K562 (cell line): ENCODE results near the gene CELF4. TPM values are rescaled to one million over a fixed set of nuclear protein-coding genes. Genes with fewer than 3 reads are reported as not detected.

ENCODE experiments used
- ELF1 ChIP-seq: fragments of 200-800 bp; sonication (Bioruptor generic); IDR thresholded peaks from 2 replicates; pipeline ENCODE4 v1.6.1; 2016; ENCODE audit warnings: missing genetic modification characterization, missing compliant biosample characterization
- GABPB1 ChIP-seq: sonication (generic); formaldehyde crosslinking; IDR thresholded peaks from 2 replicates; pipeline ENCODE4 v1.8.0; 2022; ENCODE audit warnings: mild to moderate bottlenecking, missing genetic modification reagents
- JUN ChIP-seq, 2 experiments: sonication (generic) in 1 of 2; formaldehyde crosslinking in 1 of 2; IDR thresholded peaks; 2 replicates each; pipeline versions ENCODE4 v1.6.1 to v1.8.0; 2012 to 2022; ENCODE audit warnings: borderline replicate concordance in 2 of 2, mild to moderate bottlenecking in 2 of 2, improper control_type of control experiment in 1 of 2, low read depth in 1 of 2, low read length in 1 of 2, missing genetic modification reagents in 1 of 2
- SMAD1 ChIP-seq: fragments of 150-350 bp; IDR thresholded peaks from 2 replicates; pipeline ENCODE4 v1.6.1; 2014; ENCODE audit warnings: low read length, low read depth; ENCODE audit not compliant: partially characterized antibody
- ZEB2 ChIP-seq: fragments of 450-650 bp; IDR thresholded peaks from 2 replicates; pipeline ENCODE4 v1.6.1; 2016
- ZFP30 ChIP-seq: fragments of 250-450 bp; sonication (Bioruptor Pico); IDR thresholded peaks from 2 replicates; pipeline ENCODE4 v1.8.0; 2022; ENCODE audit warnings: moderate library complexity, mild to moderate bottlenecking, inconsistent platforms, borderline replicate concordance
- ZNF197 ChIP-seq: fragments of 200-800 bp; sonication (Bioruptor generic); IDR thresholded peaks from 2 replicates; pipeline ENCODE4 v1.6.1; 2016; ENCODE audit warnings: low read depth, missing genetic modification characterization, missing compliant biosample characterization
- ZNF224 ChIP-seq: sonication (generic); formaldehyde crosslinking; IDR thresholded peaks from 2 replicates; pipeline ENCODE4 v1.8.0; 2022; ENCODE audit warnings: mild to moderate bottlenecking, missing genetic modification reagents
- polyA plus RNA-seq, 8 experiments: library from polyadenylated mRNA; depleted of rRNA in 4 of 8; stranded (reverse) in 5 of 8; unstranded in 3 of 8; fragments of >200 nt; fragmentation: Nextera tagmentation in 2 of 8; fragmentation: Illumina TruSeq in 1 of 8; extraction: Ambion mirVana in 2 of 8; extraction: Trizol in 1 of 8; gene quantifications; 2 replicates each; pipeline versions ENCODE4 v1.2.1 to v1.2.3, GENCODE V29; 2011 to 2014; ENCODE audit warnings: inconsistent platforms in 1 of 8, missing spikeins in 1 of 8
- total RNA-seq, 7 experiments: library from RNA; depleted of rRNA in 6 of 7; stranded (reverse); fragments of >200 nt in 6 of 7; fragmentation: Illumina TruSeq in 2 of 7; extraction: Trizol in 2 of 7; gene quantifications; 2 replicates each; pipeline versions ENCODE4 v1.2.1 to v1.2.3, GENCODE V29; 2011 to 2021; ENCODE audit warnings: low replicate concordance in 1 of 7
- TF ChIP-seq, protein P1 (sequence below): fragments of 250-450 bp; sonication (Bioruptor Pico); IDR thresholded peaks from 2 replicates; pipeline ENCODE4 v1.4.0; 2020; ENCODE audit warnings: mild to moderate bottlenecking, moderate library complexity, borderline replicate concordance
- TF ChIP-seq, protein P2 (sequence below): fragments of 250-450 bp; sonication (Bioruptor Pico); IDR thresholded peaks from 2 replicates; pipeline ENCODE4 v1.8.0; 2021; ENCODE audit warnings: moderate library complexity, mild to moderate bottlenecking, inconsistent platforms
- TF ChIP-seq, protein P3 (sequence below): fragments of 450-650 bp; IDR thresholded peaks from 2 replicates; pipeline ENCODE4 v1.6.1; 2017; ENCODE audit warnings: antibody characterized with exemption, mild to moderate bottlenecking
- TF ChIP-seq, protein P4 (sequence below), 2 experiments: fragments of 250-450 bp in 1 of 2; fragments of 450-650 bp in 1 of 2; sonication (Bioruptor Pico) in 1 of 2; IDR thresholded peaks; 2 replicates each; pipeline versions ENCODE4 v1.6.1 to v1.8.0; 2016 to 2021; ENCODE audit warnings: mild to moderate bottlenecking in 2 of 2, moderate library complexity in 2 of 2, missing compliant biosample characterization in 1 of 2, missing genetic modification characterization in 1 of 2

The CELF4 gene
- total and polyA plus RNA-seq, 9 of the 15 experiments (the other 6 are each of a cell fraction or from before 2014, with no cell fraction given) = 0.04 to 0.24 (median 0.07) TPM; not detected in 3

DNA sequence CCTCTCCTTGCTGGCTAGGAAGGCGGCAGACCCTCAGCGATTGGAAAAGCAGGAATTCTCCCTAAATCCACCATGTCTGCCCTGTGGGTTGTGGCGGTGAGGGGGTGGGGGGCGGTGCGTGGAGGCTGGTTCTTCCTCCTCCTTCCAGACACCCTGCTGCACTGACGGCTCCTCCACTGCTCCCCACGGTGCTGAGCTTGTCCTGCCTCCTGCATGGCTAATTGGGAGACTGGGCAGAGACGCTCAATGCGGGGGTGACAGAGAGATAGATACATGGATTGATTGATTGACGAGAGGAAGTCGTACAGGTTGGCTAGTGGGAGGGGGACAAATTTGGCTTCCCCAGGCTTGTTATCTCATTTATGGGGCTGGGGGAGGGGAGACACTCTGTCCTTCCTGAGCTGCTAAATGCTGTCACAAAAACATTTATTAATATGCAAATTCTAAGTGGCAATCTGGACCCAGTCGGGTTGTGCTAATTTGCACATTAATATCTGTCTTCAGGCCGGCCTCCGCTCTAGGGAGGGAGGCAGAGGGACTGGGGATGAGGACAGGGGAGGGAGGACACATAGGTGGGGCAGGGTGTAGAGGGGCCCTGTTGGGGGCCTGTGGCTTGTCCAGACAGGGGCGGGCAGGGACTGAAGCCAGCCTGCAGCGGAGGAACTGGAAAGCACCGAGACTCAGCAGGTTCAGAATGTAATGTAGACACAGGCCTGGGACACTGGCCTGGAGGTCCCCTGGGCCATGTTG is 181.6 kb downstream of the CELF4 start (continued):
- TF ChIP-seq, protein P1, sequence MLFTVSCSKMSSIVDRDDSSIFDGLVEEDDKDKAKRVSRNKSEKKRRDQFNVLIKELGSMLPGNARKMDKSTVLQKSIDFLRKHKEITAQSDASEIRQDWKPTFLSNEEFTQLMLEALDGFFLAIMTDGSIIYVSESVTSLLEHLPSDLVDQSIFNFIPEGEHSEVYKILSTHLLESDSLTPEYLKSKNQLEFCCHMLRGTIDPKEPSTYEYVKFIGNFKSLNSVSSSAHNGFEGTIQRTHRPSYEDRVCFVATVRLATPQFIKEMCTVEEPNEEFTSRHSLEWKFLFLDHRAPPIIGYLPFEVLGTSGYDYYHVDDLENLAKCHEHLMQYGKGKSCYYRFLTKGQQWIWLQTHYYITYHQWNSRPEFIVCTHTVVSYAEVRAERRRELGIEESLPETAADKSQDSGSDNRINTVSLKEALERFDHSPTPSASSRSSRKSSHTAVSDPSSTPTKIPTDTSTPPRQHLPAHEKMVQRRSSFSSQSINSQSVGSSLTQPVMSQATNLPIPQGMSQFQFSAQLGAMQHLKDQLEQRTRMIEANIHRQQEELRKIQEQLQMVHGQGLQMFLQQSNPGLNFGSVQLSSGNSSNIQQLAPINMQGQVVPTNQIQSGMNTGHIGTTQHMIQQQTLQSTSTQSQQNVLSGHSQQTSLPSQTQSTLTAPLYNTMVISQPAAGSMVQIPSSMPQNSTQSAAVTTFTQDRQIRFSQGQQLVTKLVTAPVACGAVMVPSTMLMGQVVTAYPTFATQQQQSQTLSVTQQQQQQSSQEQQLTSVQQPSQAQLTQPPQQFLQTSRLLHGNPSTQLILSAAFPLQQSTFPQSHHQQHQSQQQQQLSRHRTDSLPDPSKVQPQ (CRISPR knock-in tag) = no peak
- TF ChIP-seq, protein P2, sequence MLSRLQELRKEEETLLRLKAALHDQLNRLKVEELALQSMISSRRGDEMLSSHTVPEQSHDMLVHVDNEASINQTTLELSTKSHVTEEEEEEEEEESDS (CRISPR knock-in tag) = no peak
- no peak for TF ChIP-seq ZNF197 (CRISPR knock-in tag)
- no peak for TF ChIP-seq SMAD1
- TF ChIP-seq, protein P3, sequence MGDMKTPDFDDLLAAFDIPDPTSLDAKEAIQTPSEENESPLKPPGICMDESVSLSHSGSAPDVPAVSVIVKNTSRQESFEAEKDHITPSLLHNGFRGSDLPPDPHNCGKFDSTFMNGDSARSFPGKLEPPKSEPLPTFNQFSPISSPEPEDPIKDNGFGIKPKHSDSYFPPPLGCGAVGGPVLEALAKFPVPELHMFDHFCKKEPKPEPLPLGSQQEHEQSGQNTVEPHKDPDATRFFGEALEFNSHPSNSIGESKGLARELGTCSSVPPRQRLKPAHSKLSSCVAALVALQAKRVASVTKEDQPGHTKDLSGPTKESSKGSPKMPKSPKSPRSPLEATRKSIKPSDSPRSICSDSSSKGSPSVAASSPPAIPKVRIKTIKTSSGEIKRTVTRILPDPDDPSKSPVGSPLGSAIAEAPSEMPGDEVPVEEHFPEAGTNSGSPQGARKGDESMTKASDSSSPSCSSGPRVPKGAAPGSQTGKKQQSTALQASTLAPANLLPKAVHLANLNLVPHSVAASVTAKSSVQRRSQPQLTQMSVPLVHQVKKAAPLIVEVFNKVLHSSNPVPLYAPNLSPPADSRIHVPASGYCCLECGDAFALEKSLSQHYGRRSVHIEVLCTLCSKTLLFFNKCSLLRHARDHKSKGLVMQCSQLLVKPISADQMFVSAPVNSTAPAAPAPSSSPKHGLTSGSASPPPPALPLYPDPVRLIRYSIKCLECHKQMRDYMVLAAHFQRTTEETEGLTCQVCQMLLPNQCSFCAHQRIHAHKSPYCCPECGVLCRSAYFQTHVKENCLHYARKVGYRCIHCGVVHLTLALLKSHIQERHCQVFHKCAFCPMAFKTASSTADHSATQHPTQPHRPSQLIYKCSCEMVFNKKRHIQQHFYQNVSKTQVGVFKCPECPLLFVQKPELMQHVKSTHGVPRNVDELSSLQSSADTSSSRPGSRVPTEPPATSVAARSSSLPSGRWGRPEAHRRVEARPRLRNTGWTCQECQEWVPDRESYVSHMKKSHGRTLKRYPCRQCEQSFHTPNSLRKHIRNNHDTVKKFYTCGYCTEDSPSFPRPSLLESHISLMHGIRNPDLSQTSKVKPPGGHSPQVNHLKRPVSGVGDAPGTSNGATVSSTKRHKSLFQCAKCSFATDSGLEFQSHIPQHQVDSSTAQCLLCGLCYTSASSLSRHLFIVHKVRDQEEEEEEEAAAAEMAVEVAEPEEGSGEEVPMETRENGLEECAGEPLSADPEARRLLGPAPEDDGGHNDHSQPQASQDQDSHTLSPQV = no peak
- TF ChIP-seq GABPB1 (CRISPR knock-in tag) = no peak
- no peak for TF ChIP-seq JUN (IDR thresholded peaks at IDR 0.05; ENCODE audit: borderline replicate concordance, low read depth, low read length)
- no peak for TF ChIP-seq JUN (CRISPR knock-in tag; IDR thresholded peaks at IDR 0.05; ENCODE audit: borderline replicate concordance)
- TF ChIP-seq ZEB2 = no peak
- TF ChIP-seq ZFP30 (CRISPR knock-in tag) = no peak
- TF ChIP-seq, protein P4, sequence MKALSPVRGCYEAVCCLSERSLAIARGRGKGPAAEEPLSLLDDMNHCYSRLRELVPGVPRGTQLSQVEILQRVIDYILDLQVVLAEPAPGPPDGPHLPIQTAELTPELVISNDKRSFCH (CRISPR knock-in tag; IDR thresholded peaks at IDR 0.05) = no peak
- TF ChIP-seq, protein P4 (tag; IDR thresholded peaks at IDR 0.05) = no peak
- no peak for TF ChIP-seq ELF1 (tag)
- TF ChIP-seq ZNF224 = no peak
